H9 (cell line): ENCODE data around the gene MORN1. TPM values are rescaled to one million over a fixed set of nuclear protein-coding genes. Genes with fewer than 3 reads are reported as not detected.

ENCODE experiments used
- DNase-seq: peaks from one replicate; pipeline ENCODE4 v3.0.0-alpha.2; 2017
- H2AFZ ChIP-seq: one replicate; pipeline ENCODE4 v1.6.1; 2013; ENCODE audit warnings: mild to moderate bottlenecking, low read length, control low read depth, moderate library complexity
- H2AK5ac ChIP-seq: 2 replicates; pipeline ENCODE4 v1.6.1; 2013; ENCODE audit warnings: low read length, control low read depth, mixed read lengths; ENCODE audit not compliant: insufficient read length
- H2BK120ac ChIP-seq: one replicate; pipeline ENCODE4 v1.6.1; 2013; ENCODE audit warnings: low read depth, mild to moderate bottlenecking, low read length, control low read depth, inconsistent platforms; ENCODE audit not compliant: poor library complexity, severe bottlenecking
- H2BK12ac ChIP-seq: 2 replicates; pipeline ENCODE4 v1.6.1; 2013; ENCODE audit warnings: low read length, control low read depth, mixed read lengths, low read depth; ENCODE audit not compliant: insufficient read length
- H2BK15ac ChIP-seq: 2 replicates; pipeline ENCODE4 v1.6.1; 2013; ENCODE audit warnings: low read depth, low read length, control low read depth
- H2BK20ac ChIP-seq: one replicate; pipeline ENCODE4 v1.6.1; 2013; ENCODE audit warnings: low read depth, mild to moderate bottlenecking, low read length, control low read depth, inconsistent platforms; ENCODE audit not compliant: poor library complexity, severe bottlenecking
- H2BK5ac ChIP-seq: 2 replicates; pipeline ENCODE4 v1.6.1; 2013; ENCODE audit warnings: low read length, control low read depth, mixed read lengths; ENCODE audit not compliant: insufficient read length
- H3K14ac ChIP-seq: 2 replicates; pipeline ENCODE4 v1.6.1; 2013; ENCODE audit warnings: low read length, control low read depth; ENCODE audit not compliant: insufficient read depth
- H3K18ac ChIP-seq: 2 replicates; pipeline ENCODE4 v1.6.1; 2013; ENCODE audit warnings: low read depth, mild to moderate bottlenecking, mixed read lengths, low read length, control low read depth; ENCODE audit not compliant: insufficient read length
- H3K23ac ChIP-seq: 2 replicates; pipeline ENCODE4 v1.6.1; 2013; ENCODE audit warnings: low read length, control low read depth, mixed read lengths, low read depth; ENCODE audit not compliant: insufficient read length
- H3K23me2 ChIP-seq: 2 replicates; pipeline ENCODE4 v1.6.1; 2013; ENCODE audit warnings: low read depth, mild to moderate bottlenecking, mixed read lengths, low read length, control low read depth; ENCODE audit not compliant: insufficient read length, poor library complexity, severe bottlenecking
- H3K27ac ChIP-seq: 2 replicates; pipeline ENCODE4 v1.5.1; 2013; ENCODE audit warnings: low read length, control low read depth, mixed read lengths, low read depth; ENCODE audit not compliant: insufficient read length
- H3K27me3 ChIP-seq: 2 replicates; pipeline ENCODE4 v1.6.1; 2013; ENCODE audit warnings: low read length, control low read depth, inconsistent platforms; ENCODE audit not compliant: insufficient read depth
- H3K4ac ChIP-seq: 2 replicates; pipeline ENCODE4 v1.6.1; 2013; ENCODE audit warnings: low read depth, mild to moderate bottlenecking, control low read depth, inconsistent platforms, low read length, moderate library complexity
- H3K4me1 ChIP-seq: 2 replicates; pipeline ENCODE4 v1.6.1; 2013; ENCODE audit warnings: low read length, control low read depth, inconsistent platforms; ENCODE audit not compliant: insufficient read depth
- H3K4me2 ChIP-seq: 2 replicates; pipeline ENCODE4 v1.6.1; 2013; ENCODE audit warnings: low read length, control low read depth, mixed read lengths; ENCODE audit not compliant: insufficient read length, insufficient read depth
- H3K56ac ChIP-seq: 2 replicates; pipeline ENCODE4 v1.6.1; 2013; ENCODE audit warnings: low read depth, mild to moderate bottlenecking, mixed read lengths, low read length, control low read depth; ENCODE audit not compliant: insufficient read length
- H3K79me1 ChIP-seq: 2 replicates; pipeline ENCODE4 v1.6.1; 2013; ENCODE audit warnings: low read depth, mild to moderate bottlenecking, moderate library complexity, low read length, control low read depth, inconsistent platforms; ENCODE audit not compliant: insufficient read depth, poor library complexity, severe bottlenecking
- H3K79me2 ChIP-seq: 2 replicates; pipeline ENCODE4 v1.6.1; 2013; ENCODE audit warnings: low read length, control low read depth, inconsistent platforms; ENCODE audit not compliant: insufficient read depth
- H3K9ac ChIP-seq: 2 replicates; pipeline ENCODE4 v1.6.1; 2013; ENCODE audit warnings: low read length, control low read depth, mixed read lengths; ENCODE audit not compliant: insufficient read length; ENCODE audit errors: extremely low read depth
- H3K9me3 ChIP-seq: one replicate; pipeline ENCODE4 v1.6.1; 2013; ENCODE audit warnings: low read depth, low read length, inconsistent platforms; ENCODE audit not compliant: control insufficient read depth
- H3T11ph ChIP-seq: one replicate; pipeline ENCODE4 v1.6.1; 2013; ENCODE audit warnings: mild to moderate bottlenecking, low read length, control low read depth, inconsistent platforms
- H4K20me1 ChIP-seq: one replicate; pipeline ENCODE4 v1.6.1; 2013; ENCODE audit not compliant: control insufficient read depth, insufficient read length, insufficient read depth
- H4K5ac ChIP-seq: 2 replicates; pipeline ENCODE4 v1.6.1; 2013; ENCODE audit warnings: low read depth, mild to moderate bottlenecking, mixed read lengths, low read length, control low read depth; ENCODE audit not compliant: insufficient read length
- H4K8ac ChIP-seq: replicated peaks from 2 replicates; pipeline ENCODE4 v1.6.1; 2013; ENCODE audit warnings: low read length, control low read depth, mixed read lengths, low read depth; ENCODE audit not compliant: insufficient read length
- H4K91ac ChIP-seq: 2 replicates; pipeline ENCODE4 v1.6.1; 2013; ENCODE audit warnings: low read depth, mild to moderate bottlenecking, moderate library complexity, mixed read lengths, low read length, control low read depth; ENCODE audit not compliant: insufficient read length
- H3K27ac Mint-ChIP-seq, 3 experiments: 2 replicates in 2 of 3; 3 replicates in 1 of 3; pipeline ENCODE4 v1.8.0; 2020 to 2021; ENCODE audit warnings: mixed read lengths in 3 of 3, mild to moderate bottlenecking in 1 of 3, moderate library complexity in 1 of 3
- H3K27me3 Mint-ChIP-seq: 2 replicates; pipeline ENCODE4 v1.8.0; 2021; ENCODE audit warnings: low read depth, mild to moderate bottlenecking, moderate library complexity, mixed read lengths
- H3K36me3 Mint-ChIP-seq, 3 experiments: 2 replicates in 2 of 3; 3 replicates in 1 of 3; pipeline ENCODE4 v1.8.0; 2020 to 2021; ENCODE audit warnings: low read depth in 3 of 3, mixed read lengths in 3 of 3; ENCODE audit not compliant: insufficient read depth in 1 of 3
- H3K4me1 Mint-ChIP-seq, 2 experiments: 2 replicates each; pipeline ENCODE4 v1.8.0; 2020; ENCODE audit warnings: mixed read lengths in 2 of 2
- H3K4me3 Mint-ChIP-seq, 2 experiments: 2 replicates in 1 of 2; 3 replicates in 1 of 2; pipeline ENCODE4 v1.8.0; 2020 to 2021; ENCODE audit warnings: mild to moderate bottlenecking in 2 of 2, mixed read lengths in 2 of 2, moderate library complexity in 1 of 2
- H3K9me3 Mint-ChIP-seq, 2 experiments: 2 replicates in 1 of 2; 3 replicates in 1 of 2; pipeline ENCODE4 v1.8.0; 2020; ENCODE audit warnings: mild to moderate bottlenecking in 2 of 2, mixed read lengths in 2 of 2, moderate library complexity in 1 of 2
- WGBS: extraction: QIAGEN DNeasy Blood & Tissue Kit; methylation state at CpG from one replicate; pipeline ENCODE4 v1.1.7; 2013; ENCODE audit warnings: missing lambda C conversion rate, low lambda C conversion rate, mixed read lengths; ENCODE audit not compliant: insufficient read length; ENCODE audit errors: extremely low coverage; 5-methylcytosine and 5-hydroxymethylcytosine counted together
- total RNA-seq: library from RNA; stranded (reverse); gene quantifications from 2 replicates; pipeline ENCODE4 v1.2.1, GENCODE V29; 2021
- TF ChIP-seq, protein P1 (sequence below): fragments of 200-600 bp; sonication (generic); conservative IDR thresholded peaks from 3 replicates; pipeline ENCODE4 v1.8.0; 2021; ENCODE audit warnings: antibody characterized with exemption, mild to moderate bottlenecking

MORN1 gene
- total RNA-seq, 1 experiment from 2014 or later, result 12.7 TPM

DNA sequence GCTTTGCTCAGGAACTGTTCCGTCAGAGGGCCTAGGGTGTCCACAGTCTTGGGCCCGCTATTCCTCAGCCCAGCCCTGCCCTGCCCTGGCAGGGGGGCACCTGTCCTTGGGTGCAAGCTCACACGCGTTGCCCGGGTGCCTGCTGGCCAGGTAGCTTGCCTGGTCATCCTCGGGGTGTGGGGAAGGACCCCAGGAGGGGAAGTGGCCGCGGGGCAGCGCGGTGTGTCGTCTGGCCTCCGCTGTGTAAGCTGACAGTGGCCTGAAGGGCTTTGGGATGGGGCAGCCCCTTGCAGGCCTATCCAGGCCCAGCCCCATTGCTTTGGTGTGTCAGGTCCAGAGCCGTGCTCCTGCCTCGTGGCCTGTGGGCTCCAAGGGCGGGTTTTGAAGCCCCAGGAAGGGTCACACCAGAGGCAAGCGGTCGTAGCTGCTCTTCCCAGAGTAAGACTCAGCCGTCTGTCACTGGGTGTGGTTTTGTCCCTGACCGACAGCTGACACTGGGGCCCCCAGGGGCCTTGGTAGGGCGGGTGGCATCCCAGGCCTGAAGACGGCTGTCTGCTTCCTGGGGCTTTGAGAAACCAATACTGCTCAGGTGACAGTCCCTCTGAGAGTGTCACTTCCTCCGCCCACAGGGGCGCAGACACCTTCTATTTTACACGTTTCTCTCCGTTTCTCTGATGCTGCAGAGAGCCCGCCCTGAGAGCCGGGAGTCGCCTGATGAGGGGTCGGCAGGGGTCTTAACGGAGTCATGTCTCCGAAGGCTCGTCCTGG, 91.2 kb downstream of the MORN1 start:
- Histone ChIP-seq H4K91ac (no peak overlapping the region), H4K20me1 (peaks cover 2% of the 10 kb centered on the region), H2AK5ac (no peak overlapping the region), H3K4ac (no peak overlapping the region), H3K9me3 (no peaks in the 10 kb centered on the region), H3K9ac (no peak overlapping the region), H3K79me2 (peaks cover 22% of the 10 kb centered on the region; the same call in 1 of the 2 replicates), H3T11ph (no peak overlapping the region), H3K4me1 (no peaks in the 10 kb centered on the region), H3K23ac (no peak overlapping the region), H2BK120ac (no peak overlapping the region), H4K5ac (no peak overlapping the region), H2BK15ac (no peak overlapping the region), H3K27me3 (no peaks in the 10 kb centered on the region), H3K14ac (peak overlapping the region; percentile 6; the same call in 1 of the 2 replicates), H2AFZ (no peak overlapping the region), H2BK12ac (no peak overlapping the region), H3K79me1 (peaks cover 13% of the 10 kb centered on the region), H3K56ac (no peak overlapping the region), H3K18ac (no peak overlapping the region), H2BK20ac (no peak overlapping the region), H4K8ac (no peak overlapping the region), H2BK5ac (no peak overlapping the region), H3K27ac (no peak overlapping the region), H3K4me2 (no peak overlapping the region), H3K23me2 (no peaks in the 10 kb centered on the region)
- no peaks in the 10 kb centered on the region for H3K27me3 Mint-ChIP-seq
- WGBS, result no CpG with 5 or more reads among the region's 32 CpGs
- H3K27ac Mint-ChIP-seq, result peak overlapping the region in 1 of 3 experiments; percentile 57; a peak in 1 of 7 replicates
- H3K4me1 Mint-ChIP-seq, result peaks cover 3 to 8% of the 10 kb centered on the region in 2 experiments; a peak in 3 of 4 replicates
- peaks cover 5 to 25% (median 22%) of the 10 kb centered on the region in 3 experiments; a peak in 5 of 7 replicates for H3K36me3 Mint-ChIP-seq
- H3K9me3 Mint-ChIP-seq, result no peaks in the 10 kb centered on the region; a peak in 1 of 5 replicates
- TF ChIP-seq, protein P1, sequence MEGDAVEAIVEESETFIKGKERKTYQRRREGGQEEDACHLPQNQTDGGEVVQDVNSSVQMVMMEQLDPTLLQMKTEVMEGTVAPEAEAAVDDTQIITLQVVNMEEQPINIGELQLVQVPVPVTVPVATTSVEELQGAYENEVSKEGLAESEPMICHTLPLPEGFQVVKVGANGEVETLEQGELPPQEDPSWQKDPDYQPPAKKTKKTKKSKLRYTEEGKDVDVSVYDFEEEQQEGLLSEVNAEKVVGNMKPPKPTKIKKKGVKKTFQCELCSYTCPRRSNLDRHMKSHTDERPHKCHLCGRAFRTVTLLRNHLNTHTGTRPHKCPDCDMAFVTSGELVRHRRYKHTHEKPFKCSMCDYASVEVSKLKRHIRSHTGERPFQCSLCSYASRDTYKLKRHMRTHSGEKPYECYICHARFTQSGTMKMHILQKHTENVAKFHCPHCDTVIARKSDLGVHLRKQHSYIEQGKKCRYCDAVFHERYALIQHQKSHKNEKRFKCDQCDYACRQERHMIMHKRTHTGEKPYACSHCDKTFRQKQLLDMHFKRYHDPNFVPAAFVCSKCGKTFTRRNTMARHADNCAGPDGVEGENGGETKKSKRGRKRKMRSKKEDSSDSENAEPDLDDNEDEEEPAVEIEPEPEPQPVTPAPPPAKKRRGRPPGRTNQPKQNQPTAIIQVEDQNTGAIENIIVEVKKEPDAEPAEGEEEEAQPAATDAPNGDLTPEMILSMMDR, result no peak
- no peak for DNase-seq
- H3K4me3 Mint-ChIP-seq, result no peak overlapping the region
